Measurements from ENCODE around the gene DYNC2H1.

Gene DYNC2H1

GRCh38 chr11:103274025-103274424, 164.8 kb downstream of the DYNC2H1 start:
- no peaks in the 10 kb centered on the region for H3K36me3 ChIP-seq (ENCODE audit: control insufficient read depth, insufficient read depth, low read length)
- H3K27ac ChIP-seq (ENCODE audit: insufficient read depth, low read depth, low read length, poor library complexity, severe bottlenecking), result no peak overlapping the region
- H3K4me3 ChIP-seq (ENCODE audit: insufficient read depth, low read depth, low read length), result no peak overlapping the region

GRCh38 chr11:103279821-103280220, 170.6 kb downstream of the DYNC2H1 start:
- H3K4me1 ChIP-seq (ENCODE audit: control insufficient read depth, insufficient read depth, low read length), result no peaks in the 10 kb centered on the region
- H3K4me3 ChIP-seq (ENCODE audit: insufficient read depth, low read depth, low read length), result no peak overlapping the region
- no peaks in the 10 kb centered on the region for H3K9me3 ChIP-seq (ENCODE audit: control insufficient read depth, low read length)
- H3K27me3 ChIP-seq (ENCODE audit: control insufficient read depth, insufficient read depth, low read length, poor library complexity, severe bottlenecking), result no peaks in the 10 kb centered on the region
- H3K36me3 ChIP-seq (ENCODE audit: control insufficient read depth, insufficient read depth, low read length), result no peaks in the 10 kb centered on the region
- H3K27ac ChIP-seq (ENCODE audit: insufficient read depth, low read depth, low read length, poor library complexity, severe bottlenecking), result no peak overlapping the region

More at GRCh38 chr11:103274025-103274424, 164.8 kb downstream of the DYNC2H1 start:
- Histone ChIP-seq H3K27me3 (ENCODE audit: control insufficient read depth, insufficient read depth, low read length, poor library complexity, severe bottlenecking) (no peaks in the 10 kb centered on the region), H3K4me1 (ENCODE audit: control insufficient read depth, insufficient read depth, low read length) (no peaks in the 10 kb centered on the region), H3K9me3 (ENCODE audit: control insufficient read depth, low read length) (no peaks in the 10 kb centered on the region)

GRCh38 chr11:103281301-103281700, 172.1 kb downstream of the DYNC2H1 start:
- Histone ChIP-seq H3K9me3 (ENCODE audit: control insufficient read depth, low read length) (no peaks in the 10 kb centered on the region), H3K27me3 (ENCODE audit: control insufficient read depth, insufficient read depth, low read length, poor library complexity, severe bottlenecking) (no peaks in the 10 kb centered on the region), H3K27ac (ENCODE audit: insufficient read depth, low read depth, low read length, poor library complexity, severe bottlenecking) (no peak overlapping the region), H3K4me1 (ENCODE audit: control insufficient read depth, insufficient read depth, low read length) (no peaks in the 10 kb centered on the region), H3K4me3 (ENCODE audit: insufficient read depth, low read depth, low read length) (no peak overlapping the region), H3K36me3 (ENCODE audit: control insufficient read depth, insufficient read depth, low read length) (no peaks in the 10 kb centered on the region)
- 100% methylated on average over 1 of the region's 1 CpG; no CpG with 5 or more reads in 1 of the 2 experiments for WGBS, 2 experiments

GRCh38 chr11:103284260-103284659, 175.0 kb downstream of the DYNC2H1 start:
- no peaks in the 10 kb centered on the region for H3K9me3 ChIP-seq (ENCODE audit: control insufficient read depth, low read length)
- no peak overlapping the region for H3K27ac ChIP-seq (ENCODE audit: insufficient read depth, low read depth, low read length, poor library complexity, severe bottlenecking)
- H3K27me3 ChIP-seq (ENCODE audit: control insufficient read depth, insufficient read depth, low read length, poor library complexity, severe bottlenecking), result no peaks in the 10 kb centered on the region
- no peak overlapping the region for H3K4me3 ChIP-seq (ENCODE audit: insufficient read depth, low read depth, low read length)
- H3K4me1 ChIP-seq (ENCODE audit: control insufficient read depth, insufficient read depth, low read length), result no peaks in the 10 kb centered on the region
- WGBS, 2 experiments, result 86 to 93% methylated on average over 1 of the region's 1 CpG
- H3K36me3 ChIP-seq (ENCODE audit: control insufficient read depth, insufficient read depth, low read length), result peaks cover 3% of the 10 kb centered on the region

GRCh38 chr11:103294516-103294915, 185.3 kb downstream of the DYNC2H1 start:
- WGBS, 2 experiments, result 100% methylated on average over 1 of the region's 1 CpG
- H3K9me3 ChIP-seq (ENCODE audit: control insufficient read depth, low read length), result no peaks in the 10 kb centered on the region
- no peak overlapping the region for H3K4me3 ChIP-seq (ENCODE audit: insufficient read depth, low read depth, low read length)
- no peaks in the 10 kb centered on the region for H3K27me3 ChIP-seq (ENCODE audit: control insufficient read depth, insufficient read depth, low read length, poor library complexity, severe bottlenecking)
- H3K27ac ChIP-seq (ENCODE audit: insufficient read depth, low read depth, low read length, poor library complexity, severe bottlenecking), result no peak overlapping the region
- H3K4me1 ChIP-seq (ENCODE audit: control insufficient read depth, insufficient read depth, low read length), result no peaks in the 10 kb centered on the region
- H3K36me3 ChIP-seq (ENCODE audit: control insufficient read depth, insufficient read depth, low read length), result peaks cover 34% of the 10 kb centered on the region

GRCh38 chr11:103295704-103296103, 186.5 kb downstream of the DYNC2H1 start:
- Histone ChIP-seq H3K4me3 (ENCODE audit: insufficient read depth, low read depth, low read length) (no peak overlapping the region), H3K36me3 (ENCODE audit: control insufficient read depth, insufficient read depth, low read length) (peaks cover 33% of the 10 kb centered on the region), H3K27ac (ENCODE audit: insufficient read depth, low read depth, low read length, poor library complexity, severe bottlenecking) (no peak overlapping the region), H3K27me3 (ENCODE audit: control insufficient read depth, insufficient read depth, low read length, poor library complexity, severe bottlenecking) (no peaks in the 10 kb centered on the region), H3K9me3 (ENCODE audit: control insufficient read depth, low read length) (no peaks in the 10 kb centered on the region), H3K4me1 (ENCODE audit: control insufficient read depth, insufficient read depth, low read length) (no peaks in the 10 kb centered on the region)
- 94 to 98% methylated on average over 4 to 5 of the region's 5 CpGs for WGBS, 2 experiments

GRCh38 chr11:103297900-103298299, 188.7 kb downstream of the DYNC2H1 start:
- Histone ChIP-seq H3K9me3 (ENCODE audit: control insufficient read depth, low read length) (no peaks in the 10 kb centered on the region), H3K4me1 (ENCODE audit: control insufficient read depth, insufficient read depth, low read length) (no peaks in the 10 kb centered on the region), H3K27me3 (ENCODE audit: control insufficient read depth, insufficient read depth, low read length, poor library complexity, severe bottlenecking) (no peaks in the 10 kb centered on the region), H3K27ac (ENCODE audit: insufficient read depth, low read depth, low read length, poor library complexity, severe bottlenecking) (no peak overlapping the region), H3K36me3 (ENCODE audit: control insufficient read depth, insufficient read depth, low read length) (peaks cover 28% of the 10 kb centered on the region), H3K4me3 (ENCODE audit: insufficient read depth, low read depth, low read length) (no peak overlapping the region)
- WGBS, 2 experiments, result 94% methylated on average over 2 to 3 of the region's 3 CpGs

- Histone ChIP-seq H3K4me1 (ENCODE audit: control insufficient read depth, insufficient read depth, low read length) (no peaks in the 10 kb centered on the region), H3K27me3 (ENCODE audit: control insufficient read depth, insufficient read depth, low read length, poor library complexity, severe bottlenecking) (no peaks in the 10 kb centered on the region), H3K4me3 (ENCODE audit: insufficient read depth, low read depth, low read length) (no peak overlapping the region), H3K36me3 (ENCODE audit: control insufficient read depth, insufficient read depth, low read length) (no peaks in the 10 kb centered on the region), H3K27ac (ENCODE audit: insufficient read depth, low read depth, low read length, poor library complexity, severe bottlenecking) (no peak overlapping the region), H3K9me3 (ENCODE audit: control insufficient read depth, low read length) (no peaks in the 10 kb centered on the region)
- 93 to 94% methylated on average over 3 of the region's 3 CpGs for WGBS, 2 experiments
These were observed 206.0 kb downstream of the DYNC2H1 start for GRCh38 chr11:103315248-103315647.

- Histone ChIP-seq H3K9me3 (ENCODE audit: control insufficient read depth, low read length) (no peaks in the 10 kb centered on the region), H3K4me1 (ENCODE audit: control insufficient read depth, insufficient read depth, low read length) (no peaks in the 10 kb centered on the region), H3K27ac (ENCODE audit: insufficient read depth, low read depth, low read length, poor library complexity, severe bottlenecking) (no peak overlapping the region), H3K36me3 (ENCODE audit: control insufficient read depth, insufficient read depth, low read length) (no peaks in the 10 kb centered on the region), H3K27me3 (ENCODE audit: control insufficient read depth, insufficient read depth, low read length, poor library complexity, severe bottlenecking) (no peaks in the 10 kb centered on the region), H3K4me3 (ENCODE audit: insufficient read depth, low read depth, low read length) (no peak overlapping the region)
- WGBS, 2 experiments, result 82 to 89% methylated on average over 2 of the region's 3 CpGs
These were observed 207.9 kb downstream of the DYNC2H1 start for GRCh38 chr11:103317118-103317517.

GRCh38 chr11:103322821-103323220, 213.6 kb downstream of the DYNC2H1 start:
- H3K36me3 ChIP-seq (ENCODE audit: control insufficient read depth, insufficient read depth, low read length), result peaks cover 4% of the 10 kb centered on the region
- 94 to 96% methylated on average over 4 to 6 of the region's 6 CpGs for WGBS, 2 experiments

GRCh38 chr11:103325686-103326069, 216.5 kb downstream of the DYNC2H1 start:
- Histone ChIP-seq H3K4me1 (ENCODE audit: control insufficient read depth, insufficient read depth, low read length) (no peaks in the 10 kb centered on the region), H3K4me3 (ENCODE audit: insufficient read depth, low read depth, low read length) (no peak overlapping the region), H3K9me3 (ENCODE audit: control insufficient read depth, low read length) (no peaks in the 10 kb centered on the region), H3K27me3 (ENCODE audit: control insufficient read depth, insufficient read depth, low read length, poor library complexity, severe bottlenecking) (no peaks in the 10 kb centered on the region), H3K36me3 (ENCODE audit: control insufficient read depth, insufficient read depth, low read length) (peaks cover 4% of the 10 kb centered on the region), H3K27ac (ENCODE audit: insufficient read depth, low read depth, low read length, poor library complexity, severe bottlenecking) (no peak overlapping the region)
- 59 to 65% methylated on average over 7 of the region's 7 CpGs for WGBS, 2 experiments

More at GRCh38 chr11:103322821-103323220, 213.6 kb downstream of the DYNC2H1 start:
- Histone ChIP-seq H3K27me3 (ENCODE audit: control insufficient read depth, insufficient read depth, low read length, poor library complexity, severe bottlenecking) (no peaks in the 10 kb centered on the region), H3K4me1 (ENCODE audit: control insufficient read depth, insufficient read depth, low read length) (no peaks in the 10 kb centered on the region), H3K9me3 (ENCODE audit: control insufficient read depth, low read length) (no peaks in the 10 kb centered on the region), H3K27ac (ENCODE audit: insufficient read depth, low read depth, low read length, poor library complexity, severe bottlenecking) (no peak overlapping the region), H3K4me3 (ENCODE audit: insufficient read depth, low read depth, low read length) (no peak overlapping the region)

Data from ectodermal cell (in vitro differentiated cells).